Liver (tissue), 9 donors: Measurements from ENCODE around the gene RPL26. TPM values are rescaled to one million over a fixed set of nuclear protein-coding genes. Genes with fewer than 3 reads are reported as not detected.
"Not testable (repeated sequence)": the region's sequence is repeated elsewhere in the genome, so short reads cannot be mapped to it uniquely, and the experiment has no call there.

ENCODE experiments used
- DNase-seq: peaks from one replicate; pipeline ENCODE4 v3.0.0-alpha.2; 2017; ENCODE audit warnings: low spot score
- H3K27ac ChIP-seq, 2 donors: one replicate each; pipeline ENCODE4 v1.7.0; 2013; ENCODE audit warnings: inconsistent platforms in 2 of 2, low read length in 2 of 2, control low read depth in 1 of 2, low read depth in 1 of 2, mild to moderate bottlenecking in 1 of 2
- H3K27me3 ChIP-seq, 4 donors: one replicate each; pipeline versions ENCODE4 v1.6.1 to v1.7.0; 2013; ENCODE audit warnings: low read length in 3 of 4, inconsistent platforms in 1 of 4, mild to moderate bottlenecking in 1 of 4, moderate library complexity in 1 of 4; ENCODE audit not compliant: control insufficient read depth in 4 of 4, insufficient read depth in 4 of 4
- H3K36me3 ChIP-seq, 4 donors: one replicate each; pipeline versions ENCODE4 v1.6.1 to v1.7.0; 2013; ENCODE audit warnings: low read length in 3 of 4, mild to moderate bottlenecking in 3 of 4, low read depth in 1 of 4, moderate library complexity in 1 of 4; ENCODE audit not compliant: control insufficient read depth in 4 of 4, insufficient read depth in 3 of 4
- H3K4me1 ChIP-seq, 4 donors: one replicate each; pipeline versions ENCODE4 v1.6.1 to v1.7.0; 2013; ENCODE audit warnings: low read length in 3 of 4, mild to moderate bottlenecking in 3 of 4, moderate library complexity in 1 of 4; ENCODE audit not compliant: control insufficient read depth in 4 of 4, insufficient read depth in 4 of 4
- H3K4me3 ChIP-seq, 3 donors: one replicate each; pipeline versions ENCODE4 v1.6.1 to v1.7.0; 2013; ENCODE audit warnings: low read length in 3 of 3, control low read depth in 1 of 3, low read depth in 1 of 3, mild to moderate bottlenecking in 1 of 3
- H3K9ac ChIP-seq, 2 donors: one replicate each; pipeline ENCODE4 v1.7.0; 2013; ENCODE audit warnings: low read length in 2 of 2, mild to moderate bottlenecking in 2 of 2, moderate library complexity in 2 of 2, control low read depth in 1 of 2, low read depth in 1 of 2
- H3K9me3 ChIP-seq, 4 donors: one replicate each; pipeline versions ENCODE4 v1.6.1 to v1.7.0; 2013; ENCODE audit warnings: low read length in 3 of 4; ENCODE audit not compliant: control insufficient read depth in 4 of 4
- EGR1 ChIP-seq, 2 donors: IDR thresholded peaks; 2 replicates each; pipeline ENCODE4 v1.6.1; 2016 to 2018; ENCODE audit warnings: antibody characterized with exemption in 2 of 2, low read depth in 2 of 2
- FOXA1 ChIP-seq: IDR thresholded peaks from 2 replicates; pipeline ENCODE4 v1.6.1; 2016; ENCODE audit warnings: antibody characterized with exemption
- FOXA2 ChIP-seq: IDR thresholded peaks from 2 replicates; pipeline ENCODE4 v1.6.1; 2016; ENCODE audit warnings: antibody characterized with exemption
- GABPA ChIP-seq, 2 donors: IDR thresholded peaks in 1 of 2; conservative IDR thresholded peaks in 1 of 2; 2 replicates each; pipeline ENCODE4 v1.6.1; 2016; ENCODE audit warnings: antibody characterized with exemption in 2 of 2, mild to moderate bottlenecking in 1 of 2, moderate library complexity in 1 of 2
- HNF4A ChIP-seq, 2 donors: conservative IDR thresholded peaks; 2 replicates each; pipeline ENCODE4 v1.6.1; 2016; ENCODE audit warnings: antibody characterized with exemption in 2 of 2, mild to moderate bottlenecking in 2 of 2
- HNF4G ChIP-seq: IDR thresholded peaks from 2 replicates; pipeline ENCODE4 v1.6.1; 2016; ENCODE audit warnings: antibody characterized with exemption
- JUND ChIP-seq, 2 donors: IDR thresholded peaks; 2 replicates each; pipeline ENCODE4 v1.6.1; 2016; ENCODE audit warnings: antibody characterized with exemption in 2 of 2
- NR2F2 ChIP-seq: IDR thresholded peaks from 2 replicates; pipeline ENCODE4 v1.6.1; 2016; ENCODE audit warnings: antibody characterized with exemption
- RAD21 ChIP-seq, 2 donors: IDR thresholded peaks; 2 replicates each; pipeline ENCODE4 v1.6.1; 2016; ENCODE audit warnings: antibody characterized with exemption in 2 of 2, mild to moderate bottlenecking in 2 of 2
- REST ChIP-seq: IDR thresholded peaks from 2 replicates; pipeline ENCODE4 v1.6.1; 2016; ENCODE audit warnings: antibody characterized with exemption, mild to moderate bottlenecking
- TAF1 ChIP-seq: conservative IDR thresholded peaks from 2 replicates; pipeline ENCODE4 v1.6.1; 2016; ENCODE audit warnings: antibody characterized with exemption, mild to moderate bottlenecking
- YY1 ChIP-seq: IDR thresholded peaks from 2 replicates; pipeline ENCODE4 v1.6.1; 2016; ENCODE audit warnings: antibody characterized with exemption, mild to moderate bottlenecking
- WGBS: extraction: QIAGEN DNeasy Blood & Tissue Kit; methylation state at CpG from one replicate; pipeline ENCODE4 v1.1.7; 2013; 5-methylcytosine and 5-hydroxymethylcytosine counted together
- polyA plus RNA-seq, 2 donors: library from polyadenylated mRNA; stranded (reverse) in 1 of 2; unstranded in 1 of 2; fragments of 200-250 nt in 1 of 2; fragments of >200 nt in 1 of 2; fragmentation: Nextera tagmentation in 1 of 2; extraction: Ambion mirVana in 1 of 2; gene quantifications; one replicate each; pipeline versions ENCODE4 v1.2.1 to v1.2.3, GENCODE V29; 2013 to 2015
- total RNA-seq, 2 donors: library from RNA; depleted of rRNA; stranded (reverse); fragments of >200 nt; gene quantifications; one replicate each; pipeline ENCODE4 v1.2.3, GENCODE V29; 2014
- TF ChIP-seq, protein P1 (sequence below): IDR thresholded peaks from 2 replicates; pipeline ENCODE4 v1.6.1; 2016; ENCODE audit warnings: antibody characterized with exemption
- TF ChIP-seq, protein P2 (sequence below): IDR thresholded peaks from 2 replicates; pipeline ENCODE4 v1.6.1; 2016; ENCODE audit warnings: antibody characterized with exemption
- TF ChIP-seq, protein P3 (sequence below): IDR thresholded peaks from 2 replicates; pipeline ENCODE4 v1.6.1; 2016; ENCODE audit warnings: antibody characterized with exemption
- donor health status: healthy.
- donor health status: healthy.
- donor health status: healthy.
- donor health status: healthy.
- donor health status: healthy.

RPL26 gene
- total and polyA plus RNA-seq, 4 donors: 309 to 1,192 (median 1,053) TPM

- H3K27me3 ChIP-seq: no peaks in the 10 kb centered on the region
- no peak for TF ChIP-seq RAD21 (IDR thresholded peaks at IDR 0.05)
- TF ChIP-seq, protein P1, sequence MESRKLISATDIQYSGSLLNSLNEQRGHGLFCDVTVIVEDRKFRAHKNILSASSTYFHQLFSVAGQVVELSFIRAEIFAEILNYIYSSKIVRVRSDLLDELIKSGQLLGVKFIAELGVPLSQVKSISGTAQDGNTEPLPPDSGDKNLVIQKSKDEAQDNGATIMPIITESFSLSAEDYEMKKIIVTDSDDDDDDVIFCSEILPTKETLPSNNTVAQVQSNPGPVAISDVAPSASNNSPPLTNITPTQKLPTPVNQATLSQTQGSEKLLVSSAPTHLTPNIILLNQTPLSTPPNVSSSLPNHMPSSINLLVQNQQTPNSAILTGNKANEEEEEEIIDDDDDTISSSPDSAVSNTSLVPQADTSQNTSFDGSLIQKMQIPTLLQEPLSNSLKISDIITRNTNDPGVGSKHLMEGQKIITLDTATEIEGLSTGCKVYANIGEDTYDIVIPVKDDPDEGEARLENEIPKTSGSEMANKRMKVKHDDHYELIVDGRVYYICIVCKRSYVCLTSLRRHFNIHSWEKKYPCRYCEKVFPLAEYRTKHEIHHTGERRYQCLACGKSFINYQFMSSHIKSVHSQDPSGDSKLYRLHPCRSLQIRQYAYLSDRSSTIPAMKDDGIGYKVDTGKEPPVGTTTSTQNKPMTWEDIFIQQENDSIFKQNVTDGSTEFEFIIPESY: no peak
- no peaks in the 10 kb centered on the region for H3K9me3 ChIP-seq
- WGBS: 17% methylated on average over 27 of the region's 27 CpGs
- peak overlapping the region; percentile 48 to 56 for H3K27ac ChIP-seq
- peaks cover 13 to 43% (median 30%) of the 10 kb centered on the region in 4 donors for H3K4me1 ChIP-seq
- H3K9ac ChIP-seq: peak overlapping the region; percentile 75 to 95
- peak overlapping the region; percentile 90 to 92 (median 92) for H3K4me3 ChIP-seq
- H3K36me3 ChIP-seq: peaks cover 12 to 36% (median 30%) of the 10 kb centered on the region in 4 donors
- DNase-seq: no peak
These were observed 727 bp downstream of the RPL26 start for GRCh38 chr17:8382052-8382879.

- no peak for TF ChIP-seq FOXA2
- no peak for TF ChIP-seq GABPA (IDR thresholded peaks at IDR 0.05 in 1 of 2, conservative IDR thresholded peaks at IDR 0.05 in 1 of 2)
- TF ChIP-seq JUND (IDR thresholded peaks at IDR 0.05): no peak
- TF ChIP-seq YY1: no peak
- no peak for TF ChIP-seq TAF1
- no peak for TF ChIP-seq NR2F2
- no peak for TF ChIP-seq REST
- TF ChIP-seq RAD21 (IDR thresholded peaks at IDR 0.05): no peak
- TF ChIP-seq, protein P2, sequence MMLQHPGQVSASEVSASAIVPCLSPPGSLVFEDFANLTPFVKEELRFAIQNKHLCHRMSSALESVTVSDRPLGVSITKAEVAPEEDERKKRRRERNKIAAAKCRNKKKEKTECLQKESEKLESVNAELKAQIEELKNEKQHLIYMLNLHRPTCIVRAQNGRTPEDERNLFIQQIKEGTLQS: no peak
- TF ChIP-seq EGR1 (IDR thresholded peaks at IDR 0.05; ENCODE audit: low read depth in 2 of 2): no peak
- TF ChIP-seq, protein P1: no peak
- TF ChIP-seq HNF4G: no peak
- no peak for TF ChIP-seq FOXA1
- TF ChIP-seq, protein P3, sequence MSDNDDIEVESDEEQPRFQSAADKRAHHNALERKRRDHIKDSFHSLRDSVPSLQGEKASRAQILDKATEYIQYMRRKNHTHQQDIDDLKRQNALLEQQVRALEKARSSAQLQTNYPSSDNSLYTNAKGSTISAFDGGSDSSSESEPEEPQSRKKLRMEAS: no peak
- no peak for TF ChIP-seq HNF4A (conservative IDR thresholded peaks at IDR 0.05)
- H3K9ac ChIP-seq: no peak overlapping the region
These were observed 2.9 kb downstream of the RPL26 start for GRCh38 chr17:8380049-8380448.

DNA sequence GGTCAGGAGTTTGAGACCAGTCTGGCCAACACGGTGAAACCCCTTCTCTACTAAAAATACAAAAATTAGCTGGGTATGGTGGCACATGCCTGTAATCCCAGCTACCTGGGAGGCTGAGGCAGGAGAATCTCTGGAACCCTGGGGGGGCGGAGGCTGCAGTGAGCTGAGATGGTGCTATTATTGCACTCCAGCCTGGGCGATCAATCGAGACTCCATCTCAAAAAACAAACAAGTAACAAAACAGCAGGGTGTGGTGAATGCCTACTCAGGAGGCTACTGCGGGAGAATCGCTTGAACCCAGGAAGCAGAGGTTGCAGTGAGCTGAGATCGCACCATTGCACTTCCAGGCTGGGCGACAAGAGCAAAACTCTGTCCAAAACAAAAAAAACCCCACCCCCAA lies 4.9 kb downstream of the RPL26 start:
- not testable (repeated sequence) for H3K4me3 ChIP-seq, DNase-seq, H3K27ac ChIP-seq, H3K9ac ChIP-seq, H3K27me3 ChIP-seq, H3K9me3 ChIP-seq
- 88% methylated on average over 8 of the region's 8 CpGs for WGBS
- H3K4me1 ChIP-seq: peaks cover 7 to 46% (median 39%) of the 10 kb centered on the region in 4 donors
- peaks cover 12 to 39% (median 33%) of the 10 kb centered on the region in 4 donors for H3K36me3 ChIP-seq

More at GRCh38 chr17:8380049-8380448, 2.9 kb downstream of the RPL26 start:
- H3K9me3 ChIP-seq: no peaks in the 10 kb centered on the region
- H3K4me1 ChIP-seq: peaks cover 11 to 61% (median 44%) of the 10 kb centered on the region in 4 donors
- no peaks in the 10 kb centered on the region for H3K27me3 ChIP-seq
- WGBS: 71% methylated on average over 3 of the region's 3 CpGs
- H3K27ac ChIP-seq: no peak overlapping the region
- DNase-seq: no peak
- peaks cover 12 to 39% (median 33%) of the 10 kb centered on the region in 4 donors for H3K36me3 ChIP-seq
- H3K4me3 ChIP-seq: no peak overlapping the region
